MM.1S (cell line): ENCODE measurements around the gene SPRED2.

Experiments
- EZH2 ChIP-seq: fragments of 300-600 bp; sonication (generic); optimal IDR thresholded peaks from 2 replicates; pipeline ENCODE3; 2017; ENCODE audit warnings: low read depth, mild to moderate bottlenecking, antibody characterized with exemption, low read length, mixed read lengths
- EZH2phosphoT487 ChIP-seq: fragments of 300-600 bp; sonication (generic); IDR thresholded peaks from 2 replicates; pipeline ENCODE4 v1.6.1; 2018; ENCODE audit warnings: antibody characterized with exemption, low read length
- TF ChIP-seq, protein P1 (sequence below): fragments of 300-600 bp; sonication (generic); IDR thresholded peaks from 2 replicates; pipeline ENCODE4 v1.5.1; 2016; ENCODE audit warnings: antibody characterized with exemption, low read length, mixed read lengths

DNA sequence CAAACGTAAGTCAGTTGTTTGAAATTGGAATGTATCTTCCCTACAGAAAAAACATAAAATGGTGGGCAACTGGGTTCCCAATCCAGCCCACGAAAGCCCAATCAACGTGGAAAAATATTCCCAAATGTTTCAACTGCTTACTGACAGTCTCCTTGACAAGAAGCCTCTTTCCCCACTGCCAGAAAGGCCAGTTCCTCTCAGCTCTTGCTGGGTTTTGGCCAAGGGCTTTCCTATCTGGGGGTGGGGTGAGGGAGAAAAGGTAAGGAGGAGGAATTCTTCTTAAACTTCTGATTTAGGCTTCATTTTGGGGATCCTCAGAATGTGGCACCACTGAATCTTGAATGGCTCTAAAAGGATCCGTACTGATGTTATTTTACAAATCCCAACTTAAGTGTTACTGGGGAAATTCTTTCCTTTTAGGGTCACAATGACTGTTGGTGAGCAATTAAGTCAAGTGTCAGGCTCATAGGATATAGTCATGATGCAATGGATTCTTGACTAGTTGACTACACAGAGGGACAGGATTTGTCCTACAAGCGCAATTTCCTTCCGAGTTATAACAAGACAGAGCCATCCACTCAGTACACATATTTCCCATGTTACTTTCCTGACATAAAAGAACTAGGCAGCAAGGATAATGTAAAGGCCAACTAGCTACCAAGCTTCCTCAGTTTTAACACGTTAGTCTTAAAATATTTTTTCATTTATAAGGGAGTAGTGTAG lies 73.6 kb downstream of the SPRED2 start:
- TF ChIP-seq, protein P1, sequence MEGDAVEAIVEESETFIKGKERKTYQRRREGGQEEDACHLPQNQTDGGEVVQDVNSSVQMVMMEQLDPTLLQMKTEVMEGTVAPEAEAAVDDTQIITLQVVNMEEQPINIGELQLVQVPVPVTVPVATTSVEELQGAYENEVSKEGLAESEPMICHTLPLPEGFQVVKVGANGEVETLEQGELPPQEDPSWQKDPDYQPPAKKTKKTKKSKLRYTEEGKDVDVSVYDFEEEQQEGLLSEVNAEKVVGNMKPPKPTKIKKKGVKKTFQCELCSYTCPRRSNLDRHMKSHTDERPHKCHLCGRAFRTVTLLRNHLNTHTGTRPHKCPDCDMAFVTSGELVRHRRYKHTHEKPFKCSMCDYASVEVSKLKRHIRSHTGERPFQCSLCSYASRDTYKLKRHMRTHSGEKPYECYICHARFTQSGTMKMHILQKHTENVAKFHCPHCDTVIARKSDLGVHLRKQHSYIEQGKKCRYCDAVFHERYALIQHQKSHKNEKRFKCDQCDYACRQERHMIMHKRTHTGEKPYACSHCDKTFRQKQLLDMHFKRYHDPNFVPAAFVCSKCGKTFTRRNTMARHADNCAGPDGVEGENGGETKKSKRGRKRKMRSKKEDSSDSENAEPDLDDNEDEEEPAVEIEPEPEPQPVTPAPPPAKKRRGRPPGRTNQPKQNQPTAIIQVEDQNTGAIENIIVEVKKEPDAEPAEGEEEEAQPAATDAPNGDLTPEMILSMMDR, result no peak
- TF ChIP-seq EZH2phosphoT487 (no peak), EZH2 (no peak)
